Testis (tissue), 3 donors: Measurements from ENCODE around the gene RHNO1. TPM values are rescaled to one million over a fixed set of nuclear protein-coding genes. Genes with fewer than 3 reads are reported as not detected.

ENCODE experiments used
- DNase-seq: peaks from one replicate; pipeline ENCODE4 v3.0.0-alpha.2; 2019
- H3K27ac ChIP-seq, 2 donors: fragments of 200-600 bp; sonication (generic); one replicate each; pipeline ENCODE4 v1.5.1; 2019
- H3K27me3 ChIP-seq: fragments of 200-600 bp; sonication (generic); one replicate; pipeline ENCODE4 v1.5.1; 2019
- H3K36me3 ChIP-seq: fragments of 200-600 bp; sonication (generic); one replicate; pipeline ENCODE4 v1.5.1; 2017; ENCODE audit warnings: low read depth; ENCODE audit errors: missing control alignments
- H3K4me1 ChIP-seq: fragments of 200-600 bp; sonication (generic); one replicate; pipeline ENCODE4 v1.5.1; 2019
- H3K4me3 ChIP-seq, 2 donors: fragments of 200-600 bp; sonication (generic); one replicate each; pipeline ENCODE4 v1.5.1; 2017 to 2019
- H3K9me3 ChIP-seq: fragments of 200-600 bp; sonication (generic); one replicate; pipeline ENCODE4 v1.5.1; 2017
- POLR2A ChIP-seq: fragments of 450-650 bp; IDR thresholded peaks from one replicate; pipeline ENCODE4 v1.6.1; 2017; ENCODE audit warnings: antibody characterized with exemption, mild to moderate bottlenecking, moderate library complexity
- WGBS, 2 donors: methylation state at CpG; one replicate each; pipeline ENCODE4 v1.1.5; 2018; 5-methylcytosine and 5-hydroxymethylcytosine counted together
- intact Hi-C: fragments of 100-400 bp; cut with DNase I; formaldehyde crosslinking; loops from one replicate; pipeline ENCODE4 v1.15.1; 2023; ENCODE audit warnings: low total_unique reads
- polyA plus RNA-seq: library from polyadenylated mRNA; stranded (reverse); fragments of 350-450 nt; fragmentation: Illumina TruSeq; extraction: RNeasy Lipid Tissue Mini Kit (QIAGEN cat#74804); gene quantifications from one replicate; pipeline ENCODE4 v1.2.3, GENCODE V29; 2014; ENCODE audit warnings: low read depth, low replicate concordance; ENCODE audit not compliant: insufficient read depth
- total RNA-seq, 2 donors: library from RNA; depleted of rRNA; stranded (reverse); fragments of >200 nt; gene quantifications; one replicate each; pipeline ENCODE4 v1.2.3, GENCODE V29; 2016
- TF ChIP-seq, protein P1 (sequence below), 3 experiments: fragments of 450-650 bp in 2 of 3; fragments of 200-600 bp in 1 of 3; sonication (generic) in 1 of 3; IDR thresholded peaks; one replicate each; pipeline ENCODE4 v1.5.1; 2016 to 2019; ENCODE audit warnings: antibody characterized with exemption in 3 of 3, mild to moderate bottlenecking in 2 of 3, moderate library complexity in 1 of 3

RHNO1 gene
- total and polyA plus RNA-seq, 3 donors from 2014 or later, result 21.6 to 26.1 (median 22.8) TPM

DNA sequence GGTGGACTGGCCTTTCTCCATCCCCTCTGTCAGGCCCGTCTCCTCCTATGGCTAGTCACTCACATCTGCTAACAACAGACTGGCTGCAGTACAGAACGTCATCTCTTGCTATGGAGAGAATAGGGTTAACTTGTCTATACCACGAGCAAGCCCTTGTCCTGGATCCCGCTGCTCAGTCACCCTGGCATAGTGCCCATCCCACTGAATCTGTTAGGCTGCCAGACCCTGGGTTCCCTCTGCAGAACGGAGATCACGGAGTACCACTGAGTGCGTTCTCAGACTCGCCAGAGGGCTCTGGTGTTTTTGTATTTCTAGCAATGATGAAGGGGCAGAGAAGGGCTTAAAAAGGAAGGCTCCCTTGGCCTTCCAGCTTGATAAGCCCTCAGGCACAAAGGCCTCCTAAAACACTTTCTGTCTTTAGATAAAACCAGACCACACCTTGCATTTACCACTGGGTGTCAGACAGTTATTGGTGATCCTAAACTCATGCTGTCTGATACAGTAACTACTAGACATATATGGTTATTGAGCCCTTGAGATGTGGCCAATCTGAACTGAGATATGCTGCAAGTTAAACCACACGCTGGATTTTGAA is 35.9 kb upstream of the RHNO1 start:
- TF ChIP-seq POLR2A, result no peak
- TF ChIP-seq, protein P1, sequence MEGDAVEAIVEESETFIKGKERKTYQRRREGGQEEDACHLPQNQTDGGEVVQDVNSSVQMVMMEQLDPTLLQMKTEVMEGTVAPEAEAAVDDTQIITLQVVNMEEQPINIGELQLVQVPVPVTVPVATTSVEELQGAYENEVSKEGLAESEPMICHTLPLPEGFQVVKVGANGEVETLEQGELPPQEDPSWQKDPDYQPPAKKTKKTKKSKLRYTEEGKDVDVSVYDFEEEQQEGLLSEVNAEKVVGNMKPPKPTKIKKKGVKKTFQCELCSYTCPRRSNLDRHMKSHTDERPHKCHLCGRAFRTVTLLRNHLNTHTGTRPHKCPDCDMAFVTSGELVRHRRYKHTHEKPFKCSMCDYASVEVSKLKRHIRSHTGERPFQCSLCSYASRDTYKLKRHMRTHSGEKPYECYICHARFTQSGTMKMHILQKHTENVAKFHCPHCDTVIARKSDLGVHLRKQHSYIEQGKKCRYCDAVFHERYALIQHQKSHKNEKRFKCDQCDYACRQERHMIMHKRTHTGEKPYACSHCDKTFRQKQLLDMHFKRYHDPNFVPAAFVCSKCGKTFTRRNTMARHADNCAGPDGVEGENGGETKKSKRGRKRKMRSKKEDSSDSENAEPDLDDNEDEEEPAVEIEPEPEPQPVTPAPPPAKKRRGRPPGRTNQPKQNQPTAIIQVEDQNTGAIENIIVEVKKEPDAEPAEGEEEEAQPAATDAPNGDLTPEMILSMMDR (IDR thresholded peaks at IDR 0.05), result no peak
- WGBS, 2 donors, result 60 to 61% methylated on average over 7 to 9 of the region's 9 CpGs
- intact Hi-C loops, result no loop called here
- DNase-seq, result no peak
- no peaks in the 10 kb centered on the region for H3K4me1 ChIP-seq
- no peaks in the 10 kb centered on the region for H3K27me3 ChIP-seq
- H3K9me3 ChIP-seq, result no peaks in the 10 kb centered on the region
- no peaks in the 10 kb centered on the region for H3K36me3 ChIP-seq
- H3K27ac ChIP-seq, result no peak overlapping the region
- H3K4me3 ChIP-seq, result no peak overlapping the region

DNA sequence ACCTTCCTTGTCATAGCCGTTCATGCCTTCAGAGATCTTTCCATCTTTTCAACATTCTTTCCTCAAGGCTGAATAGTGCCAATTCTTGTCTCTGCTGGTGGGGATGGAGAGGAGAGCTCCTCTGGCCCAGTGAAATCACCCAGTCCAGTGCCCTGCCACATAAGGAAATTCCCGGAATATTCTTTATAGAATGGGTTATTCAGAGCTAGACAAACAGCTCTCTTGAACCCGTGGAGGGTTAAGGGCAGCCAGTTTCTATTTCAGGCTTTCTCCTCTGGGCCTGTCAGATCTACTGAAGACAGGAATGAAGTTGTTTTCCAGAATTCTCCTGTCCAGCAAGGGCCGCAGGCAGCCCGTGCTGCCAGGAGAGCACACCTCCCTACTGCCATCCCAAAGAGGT is 34.1 kb upstream of the RHNO1 start:
- H3K27me3 ChIP-seq, result no peaks in the 10 kb centered on the region
- TF ChIP-seq, protein P1 (IDR thresholded peaks at IDR 0.05), result no peak
- no peak for TF ChIP-seq POLR2A
- H3K36me3 ChIP-seq, result no peaks in the 10 kb centered on the region
- WGBS, 2 donors, result 83% methylated on average over 5 of the region's 5 CpGs
- no peaks in the 10 kb centered on the region for H3K4me1 ChIP-seq
- H3K4me3 ChIP-seq, result no peak overlapping the region
- DNase-seq, result no peak
- intact Hi-C loops, result no loop called here
- H3K9me3 ChIP-seq, result no peaks in the 10 kb centered on the region
- H3K27ac ChIP-seq, result no peak overlapping the region

DNA sequence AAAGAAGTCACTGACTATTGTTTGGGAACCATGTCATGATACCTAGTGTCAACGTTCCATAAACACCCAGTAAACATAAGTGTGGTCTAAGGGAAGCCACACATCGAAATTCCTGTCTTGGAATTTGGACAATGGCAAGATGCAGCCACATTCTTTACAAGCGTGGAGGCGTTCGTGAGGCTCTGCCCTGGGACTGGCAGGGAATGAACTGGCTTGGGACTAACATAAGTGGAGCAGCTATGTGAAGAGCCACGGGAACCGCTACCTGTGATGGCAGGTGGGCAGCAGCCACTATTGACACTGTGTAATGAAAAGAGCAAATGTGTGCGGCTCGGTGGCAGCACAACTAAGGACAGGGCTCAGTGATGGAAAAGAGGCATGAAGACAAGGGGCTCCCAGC is 32.2 kb upstream of the RHNO1 start:
- H3K36me3 ChIP-seq, result no peaks in the 10 kb centered on the region
- H3K27ac ChIP-seq, result no peak overlapping the region
- no peak for DNase-seq
- 87 to 88% methylated on average over 9 of the region's 9 CpGs for WGBS, 2 donors
- H3K9me3 ChIP-seq, result no peaks in the 10 kb centered on the region
- intact Hi-C loops, result no loop called here
- H3K4me1 ChIP-seq, result no peaks in the 10 kb centered on the region
- no peak overlapping the region for H3K4me3 ChIP-seq
- TF ChIP-seq POLR2A, result no peak
- TF ChIP-seq, protein P1 (IDR thresholded peaks at IDR 0.05), result no peak
- no peaks in the 10 kb centered on the region for H3K27me3 ChIP-seq

DNA sequence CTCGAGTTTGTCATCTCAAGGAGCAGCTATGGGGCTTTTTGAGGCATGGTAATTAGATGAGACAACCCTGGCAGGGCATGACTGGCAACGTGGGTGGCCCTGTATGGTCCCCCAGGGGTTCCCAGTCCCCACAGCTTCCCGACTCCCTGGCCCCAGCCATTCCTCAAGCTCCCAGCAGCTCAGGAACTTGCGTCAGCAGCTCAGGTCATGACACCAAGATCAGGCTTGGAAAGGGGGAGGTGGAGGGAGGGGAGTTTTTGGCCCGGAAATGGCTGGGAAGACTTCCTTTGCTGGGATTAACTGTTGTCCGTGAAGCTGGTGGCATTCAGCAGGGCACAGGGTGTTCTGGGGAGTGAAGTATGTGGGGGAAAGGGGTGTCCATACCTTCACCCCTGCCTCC is 31.7 kb upstream of the RHNO1 start:
- H3K27ac ChIP-seq, result no peak overlapping the region
- WGBS, 2 donors, result 24 to 36% methylated on average over 6 of the region's 6 CpGs

DNA sequence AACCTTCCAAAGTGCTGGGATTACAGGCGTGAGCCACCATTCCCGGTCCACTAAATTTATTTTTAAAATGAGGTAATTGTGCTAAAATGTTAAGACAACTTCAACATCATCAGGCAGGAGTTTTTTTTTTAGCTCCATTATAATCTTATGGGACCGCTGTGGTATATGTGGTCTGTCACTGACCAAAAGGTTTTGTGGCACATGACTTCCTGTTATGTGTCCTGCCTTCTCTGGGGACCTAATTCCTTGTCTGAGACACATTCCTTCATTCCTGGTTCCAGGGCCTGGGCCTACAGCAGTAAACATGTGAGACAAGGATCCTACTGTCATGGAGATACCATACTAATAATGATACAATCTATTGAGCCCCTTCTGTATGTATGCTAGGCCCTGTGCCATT is 25.1 kb upstream of the RHNO1 start:
- no peak overlapping the region for H3K27ac ChIP-seq
- no peaks in the 10 kb centered on the region for H3K36me3 ChIP-seq
- no peak for DNase-seq
- H3K9me3 ChIP-seq, result no peaks in the 10 kb centered on the region
- WGBS, 2 donors, result 89 to 95% methylated on average over 3 of the region's 3 CpGs
- H3K4me3 ChIP-seq, result no peak overlapping the region
- no peaks in the 10 kb centered on the region for H3K27me3 ChIP-seq
- TF ChIP-seq POLR2A, result no peak
- TF ChIP-seq, protein P1 (IDR thresholded peaks at IDR 0.05), result no peak
- intact Hi-C loops, result no loop called here
- peaks cover 3% of the 10 kb centered on the region for H3K4me1 ChIP-seq

More for the DNA sequence above, 31.7 kb upstream of the RHNO1 start:
- DNase-seq, result no peak
- intact Hi-C loops, result no loop called here
- H3K4me3 ChIP-seq, result no peak overlapping the region
- TF ChIP-seq, protein P1 (IDR thresholded peaks at IDR 0.05), result no peak
- no peak for TF ChIP-seq POLR2A
- no peaks in the 10 kb centered on the region for H3K36me3 ChIP-seq
- no peaks in the 10 kb centered on the region for H3K9me3 ChIP-seq
- no peaks in the 10 kb centered on the region for H3K27me3 ChIP-seq
- no peaks in the 10 kb centered on the region for H3K4me1 ChIP-seq
